Measurements from ENCODE around the gene GOSR2. TPM values are rescaled to one million over a fixed set of nuclear protein-coding genes. Genes with fewer than 3 reads are reported as not detected.

Gene GOSR2
- total and polyA plus RNA-seq, 2 donors (not counting 3 experiments of a cell fraction or from before 2014, with no cell fraction given) = 48.6 to 54.7 TPM

GRCh38 chr17:46943218-46943500, 20.2 kb downstream of the GOSR2 start:
- no TSS peak for BruUV-seq (replicated peaks)
- H2AFZ ChIP-seq (ENCODE audit: low read depth, low read length) = no peak overlapping the region
- H3K79me2 ChIP-seq (ENCODE audit: control insufficient read depth, insufficient read depth, low read length) = no peaks in the 10 kb centered on the region
- peaks cover 11% of the 10 kb centered on the region for H3K4me1 ChIP-seq (ENCODE audit: control insufficient read depth, extremely low read depth, insufficient read depth, low read length)
- no peaks in the 10 kb centered on the region for H3K27me3 ChIP-seq (ENCODE audit: control insufficient read depth in 2 of 2, insufficient read depth in 2 of 2, low read length in 2 of 2)
- no peak overlapping the region for H3K27ac ChIP-seq (ENCODE audit: insufficient read depth, low read depth, low read length)
- H3K9me1 ChIP-seq (replicated peaks; ENCODE audit: control insufficient read depth, extremely low read depth, insufficient read depth, low read length) = no peaks in the 10 kb centered on the region
- no peak overlapping the region for H3K4me2 ChIP-seq (ENCODE audit: insufficient read depth, low read length)
- DNase-seq (ENCODE audit: low read depth, low spot score) (no peak), FAIRE-seq (no peak)
- H3K4me3 ChIP-seq (replicated peaks in 1 of 3; ENCODE audit: insufficient read depth in 1 of 3, low read depth in 1 of 3, low read length in 3 of 3) = no peak overlapping the region
- ChIA-PET POLR2A (no interaction called here), CTCF (interaction anchor here (0.7 to 4.2 kb wide), 41 partner anchors 8 to 672 kb away, joined by 3 to 80 read pairs (median 7); partner anchors contain the start of gene RPRML)
- intact Hi-C loops (cut with micrococcal nuclease) = loop anchor here (5.0 kb wide), 1 partner anchor 374 kb away; no protein-coding TSS in a partner anchor
- TF ChIP-seq POLR2AphosphoS5 (IDR thresholded peaks at IDR 0.05; ENCODE audit: insufficient read depth, low read depth, low read length) (no peak), MYC (IDR thresholded peaks at IDR 0.05; ENCODE audit: low read depth, low read length) (no peak), EZH2 (IDR thresholded peaks at IDR 0.05; ENCODE audit: borderline replicate concordance, low read depth, low read length, severe bottlenecking) (no peak), FOS (IDR thresholded peaks at IDR 0.05; ENCODE audit: borderline replicate concordance, insufficient read depth, low read length) (no peak), POLR2A (IDR thresholded peaks at IDR 0.05; ENCODE audit: low read depth, low read length) (no peak), GATA2 (IDR thresholded peaks at IDR 0.05; ENCODE audit: insufficient read depth, insufficient read length, low read depth, low read length) (no peak), CTCF (IDR thresholded peaks at IDR 0.05; ENCODE audit: extremely low read depth in 1 of 2, insufficient read depth in 1 of 2, low read depth in 1 of 2, low read length in 2 of 2) (no peak), JUN (IDR thresholded peaks at IDR 0.05; ENCODE audit: borderline replicate concordance, insufficient read depth, insufficient read length, low read depth) (no peak)
- TF ChIP-seq, protein P1, sequence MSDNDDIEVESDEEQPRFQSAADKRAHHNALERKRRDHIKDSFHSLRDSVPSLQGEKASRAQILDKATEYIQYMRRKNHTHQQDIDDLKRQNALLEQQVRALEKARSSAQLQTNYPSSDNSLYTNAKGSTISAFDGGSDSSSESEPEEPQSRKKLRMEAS (IDR thresholded peaks at IDR 0.05; ENCODE audit: insufficient read depth, insufficient read length) = no peak
- dilution Hi-C loops (cut with MboI; ENCODE audit: extremely low pct_ligation_motif_present, low sequenced_read_pairs) = no loop called here
- H4K20me1 ChIP-seq (replicated peaks; ENCODE audit: control insufficient read depth, extremely low read depth, insufficient read depth, low read length) = no peaks in the 10 kb centered on the region
- H3K9me3 ChIP-seq (replicated peaks; ENCODE audit: control insufficient read depth, insufficient read depth, low read length) = no peaks in the 10 kb centered on the region
- peaks cover 8 to 18% of the 10 kb centered on the region in 2 experiments for H3K36me3 ChIP-seq (ENCODE audit: control insufficient read depth in 2 of 2, extremely low read depth in 1 of 2, insufficient read depth in 2 of 2, low read length in 2 of 2)
- no peak overlapping the region for H3K9ac ChIP-seq (replicated peaks; ENCODE audit: extremely low read depth, insufficient read depth, low read length)
